ENCODE results near the gene FES. TPM values are rescaled to one million over a fixed set of nuclear protein-coding genes. Genes with fewer than 3 reads are reported as not detected.
"Not testable (repeated sequence)": the region's sequence is repeated elsewhere in the genome, so short reads cannot be mapped to it uniquely, and the experiment has no call there.

The FES gene
- polyA plus RNA-seq, 1 of the 3 experiments (the other 2 are of a cell fraction): 0.03 TPM

- TF ChIP-seq, protein P1, sequence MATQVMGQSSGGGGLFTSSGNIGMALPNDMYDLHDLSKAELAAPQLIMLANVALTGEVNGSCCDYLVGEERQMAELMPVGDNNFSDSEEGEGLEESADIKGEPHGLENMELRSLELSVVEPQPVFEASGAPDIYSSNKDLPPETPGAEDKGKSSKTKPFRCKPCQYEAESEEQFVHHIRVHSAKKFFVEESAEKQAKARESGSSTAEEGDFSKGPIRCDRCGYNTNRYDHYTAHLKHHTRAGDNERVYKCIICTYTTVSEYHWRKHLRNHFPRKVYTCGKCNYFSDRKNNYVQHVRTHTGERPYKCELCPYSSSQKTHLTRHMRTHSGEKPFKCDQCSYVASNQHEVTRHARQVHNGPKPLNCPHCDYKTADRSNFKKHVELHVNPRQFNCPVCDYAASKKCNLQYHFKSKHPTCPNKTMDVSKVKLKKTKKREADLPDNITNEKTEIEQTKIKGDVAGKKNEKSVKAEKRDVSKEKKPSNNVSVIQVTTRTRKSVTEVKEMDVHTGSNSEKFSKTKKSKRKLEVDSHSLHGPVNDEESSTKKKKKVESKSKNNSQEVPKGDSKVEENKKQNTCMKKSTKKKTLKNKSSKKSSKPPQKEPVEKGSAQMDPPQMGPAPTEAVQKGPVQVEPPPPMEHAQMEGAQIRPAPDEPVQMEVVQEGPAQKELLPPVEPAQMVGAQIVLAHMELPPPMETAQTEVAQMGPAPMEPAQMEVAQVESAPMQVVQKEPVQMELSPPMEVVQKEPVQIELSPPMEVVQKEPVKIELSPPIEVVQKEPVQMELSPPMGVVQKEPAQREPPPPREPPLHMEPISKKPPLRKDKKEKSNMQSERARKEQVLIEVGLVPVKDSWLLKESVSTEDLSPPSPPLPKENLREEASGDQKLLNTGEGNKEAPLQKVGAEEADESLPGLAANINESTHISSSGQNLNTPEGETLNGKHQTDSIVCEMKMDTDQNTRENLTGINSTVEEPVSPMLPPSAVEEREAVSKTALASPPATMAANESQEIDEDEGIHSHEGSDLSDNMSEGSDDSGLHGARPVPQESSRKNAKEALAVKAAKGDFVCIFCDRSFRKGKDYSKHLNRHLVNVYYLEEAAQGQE (IDR thresholded peaks at IDR 0.05; ENCODE audit: low read depth, low read length): no peak
These were observed 39.6 kb upstream of the FES start (continued) for GRCh38 chr15:90844696-90845095.

DNA sequence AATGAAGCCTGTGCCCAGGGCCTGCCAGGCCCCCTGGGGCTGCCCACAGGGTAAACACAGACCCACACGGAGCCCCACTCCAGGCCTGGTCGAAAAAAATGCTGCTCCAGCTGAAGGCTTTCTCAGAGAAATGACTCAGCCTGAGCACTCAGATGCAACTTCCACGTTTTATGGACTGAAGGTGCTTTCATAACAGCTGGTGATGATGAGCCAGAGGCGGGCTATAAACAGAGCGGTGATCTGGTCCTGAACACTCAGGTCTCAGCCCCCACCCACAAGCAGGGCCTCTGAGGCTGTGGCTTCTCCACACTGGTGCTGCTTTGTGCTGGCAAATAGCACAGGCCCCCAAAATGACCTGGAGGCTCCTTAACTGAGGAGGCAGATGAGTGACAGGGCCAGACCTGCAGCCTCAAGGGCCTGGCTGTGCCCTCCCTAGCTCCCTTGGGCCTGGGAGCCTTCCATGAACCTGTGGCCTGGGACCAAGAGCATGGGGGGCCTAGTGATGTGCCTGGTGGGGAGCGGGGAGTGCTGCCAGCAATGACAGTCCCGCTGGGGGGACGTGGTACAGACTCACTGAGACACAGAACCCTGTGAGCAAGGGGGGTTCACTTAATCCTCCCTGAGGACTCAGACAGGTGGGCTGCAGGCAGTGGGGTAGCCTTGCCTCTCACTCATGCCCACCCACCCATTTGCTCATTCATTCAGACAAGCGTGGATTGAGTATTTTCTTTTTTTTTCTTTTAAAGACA lies 38.9 kb upstream of the FES start:
- CTCF ChIA-PET: no interaction called here
- peaks cover 5 to 9% of the 10 kb centered on the region in 2 experiments; a peak in 2 of 4 replicates for H3K4me1 ChIP-seq (ENCODE audit: control insufficient read depth in 1 of 2, insufficient read depth in 2 of 2, low read depth in 1 of 2, low read length in 1 of 2)

DNA sequence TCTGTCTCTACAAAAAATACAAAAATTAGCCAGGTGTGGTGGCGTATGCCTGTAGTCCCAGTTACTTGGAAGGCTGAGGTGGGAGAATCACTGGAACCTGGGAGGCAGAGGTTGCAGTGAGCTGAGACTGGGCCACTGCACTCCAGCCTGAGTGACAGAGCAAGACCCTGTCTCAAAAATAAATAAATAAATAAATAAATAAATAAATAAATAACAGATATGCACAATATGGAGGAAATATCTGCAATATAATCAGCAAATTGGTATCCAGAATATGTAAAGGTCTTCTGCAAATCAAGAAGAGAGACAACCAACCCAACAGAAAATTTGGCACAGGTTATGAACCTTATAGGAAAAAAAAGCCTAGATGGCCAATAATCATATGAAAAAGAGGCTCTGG lies 34.9 kb upstream of the FES start:
- H3K4me1 ChIP-seq (ENCODE audit: control insufficient read depth in 1 of 2, insufficient read depth in 2 of 2, low read depth in 1 of 2, low read length in 1 of 2): peaks cover 0 to 13% of the 10 kb centered on the region in 2 experiments; a peak in 1 of 4 replicates
- H2AFZ ChIP-seq (ENCODE audit: low read depth); H4K20me1 ChIP-seq (ENCODE audit: insufficient read depth); DNase-seq; H3K4me2 ChIP-seq; H3K4me3 ChIP-seq (ENCODE audit: low read depth in 2 of 2, low read length in 1 of 2); H3K9me3 ChIP-seq; POLR2A ChIA-PET; H3K36me3 ChIP-seq (replicated peaks in 1 of 2; ENCODE audit: control insufficient read depth in 1 of 2, insufficient read depth in 2 of 2, low read length in 1 of 2); H3K27ac ChIP-seq (ENCODE audit: low read depth in 2 of 2, low read length in 1 of 2); H3K9ac ChIP-seq; H3F3A ChIP-seq (replicated peaks; ENCODE audit: insufficient read depth); H3K9me2 ChIP-seq; H3K79me2 ChIP-seq (ENCODE audit: insufficient read depth); H3K27me3 ChIP-seq (ENCODE audit: insufficient read depth): not testable (repeated sequence)
- CTCF ChIA-PET: interaction anchor here (0.9 to 1.6 kb wide), 2 partner anchors 22 to 32 kb away, joined by 3 to 4 read pairs; no protein-coding TSS in a partner anchor
- WGBS (ENCODE audit: low lambda C conversion rate): 94% methylated on average over 1 of the region's 1 CpG

More for the DNA sequence above, 38.9 kb upstream of the FES start:
- Histone ChIP-seq H3K9me3 (no peaks in the 10 kb centered on the region), H3K4me2 (peak overlapping the region; percentile 50; the same call in 1 of the 2 replicates), H4K20me1 (ENCODE audit: insufficient read depth) (no peaks in the 10 kb centered on the region), H3F3A (replicated peaks; ENCODE audit: insufficient read depth) (peaks cover 9% of the 10 kb centered on the region), H3K27me3 (ENCODE audit: insufficient read depth) (no peaks in the 10 kb centered on the region), H2AFZ (ENCODE audit: low read depth) (peak overlapping the region; percentile 77), H3K4me3 (ENCODE audit: low read depth in 2 of 2, low read length in 1 of 2) (no peak overlapping the region), H3K9ac (no peak overlapping the region), H3K9me2 (no peaks in the 10 kb centered on the region), H3K27ac (ENCODE audit: low read depth in 2 of 2, low read length in 1 of 2) (peak overlapping the region in 1 of 2 experiments; percentile 64; a peak in 2 of 4 replicates), H3K79me2 (ENCODE audit: insufficient read depth) (no peaks in the 10 kb centered on the region), H3K36me3 (replicated peaks in 1 of 2; ENCODE audit: control insufficient read depth in 1 of 2, insufficient read depth in 2 of 2, low read length in 1 of 2) (no peaks in the 10 kb centered on the region)
- no peak for TF ChIP-seq TAF1 (IDR thresholded peaks at IDR 0.05; ENCODE audit: borderline replicate concordance, low read depth, low read length)
- TF ChIP-seq GATA2 (CRISPR knock-in tag; IDR thresholded peaks at IDR 0.05): no peak
- TF ChIP-seq CHD2 (IDR thresholded peaks at IDR 0.05; ENCODE audit: low read length, partially characterized antibody): no peak
- TF ChIP-seq RFX5 (IDR thresholded peaks at IDR 0.05; ENCODE audit: low read length): no peak
- TF ChIP-seq RXRA (IDR thresholded peaks at IDR 0.05; ENCODE audit: borderline replicate concordance, low read depth): no peak
- TF ChIP-seq ELF1 (IDR thresholded peaks at IDR 0.05): no peak
- TF ChIP-seq EP300 (IDR thresholded peaks at IDR 0.05; ENCODE audit: borderline replicate concordance in 1 of 2, low read depth in 1 of 2, low read length in 1 of 2): peak in 1 of 2 experiments; percentile 20; a peak in 1 of 4 replicates
- TF ChIP-seq MAX (IDR thresholded peaks at IDR 0.05; ENCODE audit: low read depth): peak; percentile 80
- TF ChIP-seq TCF12 (IDR thresholded peaks at IDR 0.05): peak; percentile 77
- TF ChIP-seq EZH2phosphoT487 (IDR thresholded peaks at IDR 0.05; ENCODE audit: borderline replicate concordance, low read depth): no peak
- TF ChIP-seq MEF2A (IDR thresholded peaks at IDR 0.05; ENCODE audit: borderline replicate concordance, low read depth): no peak
- TF ChIP-seq MXI1 (IDR thresholded peaks at IDR 0.05; ENCODE audit: low read depth, low read length): no peak
- peak; percentile 69; the same call in 1 of the 2 replicates for TF ChIP-seq JUND (IDR thresholded peaks at IDR 0.05)
- TF ChIP-seq RAD21 (IDR thresholded peaks at IDR 0.05; ENCODE audit: low read length): no peak
- TF ChIP-seq, protein P2, sequence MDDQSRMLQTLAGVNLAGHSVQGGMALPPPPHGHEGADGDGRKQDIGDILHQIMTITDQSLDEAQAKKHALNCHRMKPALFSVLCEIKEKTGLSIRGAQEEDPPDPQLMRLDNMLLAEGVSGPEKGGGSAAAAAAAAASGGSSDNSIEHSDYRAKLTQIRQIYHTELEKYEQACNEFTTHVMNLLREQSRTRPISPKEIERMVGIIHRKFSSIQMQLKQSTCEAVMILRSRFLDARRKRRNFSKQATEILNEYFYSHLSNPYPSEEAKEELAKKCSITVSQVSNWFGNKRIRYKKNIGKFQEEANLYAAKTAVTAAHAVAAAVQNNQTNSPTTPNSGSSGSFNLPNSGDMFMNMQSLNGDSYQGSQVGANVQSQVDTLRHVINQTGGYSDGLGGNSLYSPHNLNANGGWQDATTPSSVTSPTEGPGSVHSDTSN (IDR thresholded peaks at IDR 0.05): peak; percentile 51
- TF ChIP-seq SMC3 (IDR thresholded peaks at IDR 0.05; ENCODE audit: low read depth, low read length): no peak
- peak; percentile 82 for TF ChIP-seq FOSL2 (IDR thresholded peaks at IDR 0.05; ENCODE audit: borderline replicate concordance, low read depth)
- no peak for TF ChIP-seq FOXM1 (IDR thresholded peaks at IDR 0.05; ENCODE audit: low read depth)
- DNase-seq: no peak
- POLR2A ChIA-PET: no interaction called here
- 63% methylated on average over 9 of the region's 9 CpGs for WGBS (ENCODE audit: low lambda C conversion rate)
